H9 (cell line): ENCODE measurements around the gene PTMA. TPM values are rescaled to one million over a fixed set of nuclear protein-coding genes. Genes with fewer than 3 reads are reported as not detected.

Experiments
- DNase-seq: peaks from one replicate; pipeline ENCODE4 v3.0.0-alpha.2; 2017
- H2AFZ ChIP-seq: one replicate; pipeline ENCODE4 v1.6.1; 2013; ENCODE audit warnings: mild to moderate bottlenecking, low read length, control low read depth, moderate library complexity
- H2AK5ac ChIP-seq: 2 replicates; pipeline ENCODE4 v1.6.1; 2013; ENCODE audit warnings: low read length, control low read depth, mixed read lengths; ENCODE audit not compliant: insufficient read length
- H2BK120ac ChIP-seq: one replicate; pipeline ENCODE4 v1.6.1; 2013; ENCODE audit warnings: low read depth, mild to moderate bottlenecking, low read length, control low read depth, inconsistent platforms; ENCODE audit not compliant: poor library complexity, severe bottlenecking
- H2BK12ac ChIP-seq: 2 replicates; pipeline ENCODE4 v1.6.1; 2013; ENCODE audit warnings: low read length, control low read depth, mixed read lengths, low read depth; ENCODE audit not compliant: insufficient read length
- H2BK15ac ChIP-seq: 2 replicates; pipeline ENCODE4 v1.6.1; 2013; ENCODE audit warnings: low read depth, low read length, control low read depth
- H2BK20ac ChIP-seq: one replicate; pipeline ENCODE4 v1.6.1; 2013; ENCODE audit warnings: low read depth, mild to moderate bottlenecking, low read length, control low read depth, inconsistent platforms; ENCODE audit not compliant: poor library complexity, severe bottlenecking
- H2BK5ac ChIP-seq: 2 replicates; pipeline ENCODE4 v1.6.1; 2013; ENCODE audit warnings: low read length, control low read depth, mixed read lengths; ENCODE audit not compliant: insufficient read length
- H3K14ac ChIP-seq: 2 replicates; pipeline ENCODE4 v1.6.1; 2013; ENCODE audit warnings: low read length, control low read depth; ENCODE audit not compliant: insufficient read depth
- H3K18ac ChIP-seq: 2 replicates; pipeline ENCODE4 v1.6.1; 2013; ENCODE audit warnings: low read depth, mild to moderate bottlenecking, mixed read lengths, low read length, control low read depth; ENCODE audit not compliant: insufficient read length
- H3K23ac ChIP-seq: 2 replicates; pipeline ENCODE4 v1.6.1; 2013; ENCODE audit warnings: low read length, control low read depth, mixed read lengths, low read depth; ENCODE audit not compliant: insufficient read length
- H3K23me2 ChIP-seq: 2 replicates; pipeline ENCODE4 v1.6.1; 2013; ENCODE audit warnings: low read depth, mild to moderate bottlenecking, mixed read lengths, low read length, control low read depth; ENCODE audit not compliant: insufficient read length, poor library complexity, severe bottlenecking
- H3K27ac ChIP-seq: 2 replicates; pipeline ENCODE4 v1.5.1; 2013; ENCODE audit warnings: low read length, control low read depth, mixed read lengths, low read depth; ENCODE audit not compliant: insufficient read length
- H3K27me3 ChIP-seq: 2 replicates; pipeline ENCODE4 v1.6.1; 2013; ENCODE audit warnings: low read length, control low read depth, inconsistent platforms; ENCODE audit not compliant: insufficient read depth
- H3K4ac ChIP-seq: 2 replicates; pipeline ENCODE4 v1.6.1; 2013; ENCODE audit warnings: low read depth, mild to moderate bottlenecking, control low read depth, inconsistent platforms, low read length, moderate library complexity
- H3K4me1 ChIP-seq: 2 replicates; pipeline ENCODE4 v1.6.1; 2013; ENCODE audit warnings: low read length, control low read depth, inconsistent platforms; ENCODE audit not compliant: insufficient read depth
- H3K4me2 ChIP-seq: 2 replicates; pipeline ENCODE4 v1.6.1; 2013; ENCODE audit warnings: low read length, control low read depth, mixed read lengths; ENCODE audit not compliant: insufficient read length, insufficient read depth
- H3K56ac ChIP-seq: 2 replicates; pipeline ENCODE4 v1.6.1; 2013; ENCODE audit warnings: low read depth, mild to moderate bottlenecking, mixed read lengths, low read length, control low read depth; ENCODE audit not compliant: insufficient read length
- H3K79me1 ChIP-seq: 2 replicates; pipeline ENCODE4 v1.6.1; 2013; ENCODE audit warnings: low read depth, mild to moderate bottlenecking, moderate library complexity, low read length, control low read depth, inconsistent platforms; ENCODE audit not compliant: insufficient read depth, poor library complexity, severe bottlenecking
- H3K79me2 ChIP-seq: 2 replicates; pipeline ENCODE4 v1.6.1; 2013; ENCODE audit warnings: low read length, control low read depth, inconsistent platforms; ENCODE audit not compliant: insufficient read depth
- H3K9ac ChIP-seq: 2 replicates; pipeline ENCODE4 v1.6.1; 2013; ENCODE audit warnings: low read length, control low read depth, mixed read lengths; ENCODE audit not compliant: insufficient read length; ENCODE audit errors: extremely low read depth
- H3K9me3 ChIP-seq: one replicate; pipeline ENCODE4 v1.6.1; 2013; ENCODE audit warnings: low read depth, low read length, inconsistent platforms; ENCODE audit not compliant: control insufficient read depth
- H3T11ph ChIP-seq: one replicate; pipeline ENCODE4 v1.6.1; 2013; ENCODE audit warnings: mild to moderate bottlenecking, low read length, control low read depth, inconsistent platforms
- H4K20me1 ChIP-seq: one replicate; pipeline ENCODE4 v1.6.1; 2013; ENCODE audit not compliant: control insufficient read depth, insufficient read length, insufficient read depth
- H4K5ac ChIP-seq: 2 replicates; pipeline ENCODE4 v1.6.1; 2013; ENCODE audit warnings: low read depth, mild to moderate bottlenecking, mixed read lengths, low read length, control low read depth; ENCODE audit not compliant: insufficient read length
- H4K8ac ChIP-seq: replicated peaks from 2 replicates; pipeline ENCODE4 v1.6.1; 2013; ENCODE audit warnings: low read length, control low read depth, mixed read lengths, low read depth; ENCODE audit not compliant: insufficient read length
- H4K91ac ChIP-seq: 2 replicates; pipeline ENCODE4 v1.6.1; 2013; ENCODE audit warnings: low read depth, mild to moderate bottlenecking, moderate library complexity, mixed read lengths, low read length, control low read depth; ENCODE audit not compliant: insufficient read length
- H3K27ac Mint-ChIP-seq, 3 experiments: 2 replicates in 2 of 3; 3 replicates in 1 of 3; pipeline ENCODE4 v1.8.0; 2020 to 2021; ENCODE audit warnings: mixed read lengths in 3 of 3, mild to moderate bottlenecking in 1 of 3, moderate library complexity in 1 of 3
- H3K27me3 Mint-ChIP-seq: 2 replicates; pipeline ENCODE4 v1.8.0; 2021; ENCODE audit warnings: low read depth, mild to moderate bottlenecking, moderate library complexity, mixed read lengths
- H3K36me3 Mint-ChIP-seq, 3 experiments: 2 replicates in 2 of 3; 3 replicates in 1 of 3; pipeline ENCODE4 v1.8.0; 2020 to 2021; ENCODE audit warnings: low read depth in 3 of 3, mixed read lengths in 3 of 3; ENCODE audit not compliant: insufficient read depth in 1 of 3
- H3K4me1 Mint-ChIP-seq, 2 experiments: 2 replicates each; pipeline ENCODE4 v1.8.0; 2020; ENCODE audit warnings: mixed read lengths in 2 of 2
- H3K4me3 Mint-ChIP-seq, 2 experiments: 2 replicates in 1 of 2; 3 replicates in 1 of 2; pipeline ENCODE4 v1.8.0; 2020 to 2021; ENCODE audit warnings: mild to moderate bottlenecking in 2 of 2, mixed read lengths in 2 of 2, moderate library complexity in 1 of 2
- H3K9me3 Mint-ChIP-seq, 2 experiments: 2 replicates in 1 of 2; 3 replicates in 1 of 2; pipeline ENCODE4 v1.8.0; 2020; ENCODE audit warnings: mild to moderate bottlenecking in 2 of 2, mixed read lengths in 2 of 2, moderate library complexity in 1 of 2
- WGBS: extraction: QIAGEN DNeasy Blood & Tissue Kit; methylation state at CpG from one replicate; pipeline ENCODE4 v1.1.7; 2013; ENCODE audit warnings: missing lambda C conversion rate, low lambda C conversion rate, mixed read lengths; ENCODE audit not compliant: insufficient read length; ENCODE audit errors: extremely low coverage; 5-methylcytosine and 5-hydroxymethylcytosine counted together
- total RNA-seq: library from RNA; stranded (reverse); gene quantifications from 2 replicates; pipeline ENCODE4 v1.2.1, GENCODE V29; 2021
- TF ChIP-seq, protein P1 (sequence below): fragments of 200-600 bp; sonication (generic); conservative IDR thresholded peaks from 3 replicates; pipeline ENCODE4 v1.8.0; 2021; ENCODE audit warnings: antibody characterized with exemption, mild to moderate bottlenecking

PTMA gene
- total RNA-seq, 1 experiment from 2014 or later: 1,963 TPM

DNA sequence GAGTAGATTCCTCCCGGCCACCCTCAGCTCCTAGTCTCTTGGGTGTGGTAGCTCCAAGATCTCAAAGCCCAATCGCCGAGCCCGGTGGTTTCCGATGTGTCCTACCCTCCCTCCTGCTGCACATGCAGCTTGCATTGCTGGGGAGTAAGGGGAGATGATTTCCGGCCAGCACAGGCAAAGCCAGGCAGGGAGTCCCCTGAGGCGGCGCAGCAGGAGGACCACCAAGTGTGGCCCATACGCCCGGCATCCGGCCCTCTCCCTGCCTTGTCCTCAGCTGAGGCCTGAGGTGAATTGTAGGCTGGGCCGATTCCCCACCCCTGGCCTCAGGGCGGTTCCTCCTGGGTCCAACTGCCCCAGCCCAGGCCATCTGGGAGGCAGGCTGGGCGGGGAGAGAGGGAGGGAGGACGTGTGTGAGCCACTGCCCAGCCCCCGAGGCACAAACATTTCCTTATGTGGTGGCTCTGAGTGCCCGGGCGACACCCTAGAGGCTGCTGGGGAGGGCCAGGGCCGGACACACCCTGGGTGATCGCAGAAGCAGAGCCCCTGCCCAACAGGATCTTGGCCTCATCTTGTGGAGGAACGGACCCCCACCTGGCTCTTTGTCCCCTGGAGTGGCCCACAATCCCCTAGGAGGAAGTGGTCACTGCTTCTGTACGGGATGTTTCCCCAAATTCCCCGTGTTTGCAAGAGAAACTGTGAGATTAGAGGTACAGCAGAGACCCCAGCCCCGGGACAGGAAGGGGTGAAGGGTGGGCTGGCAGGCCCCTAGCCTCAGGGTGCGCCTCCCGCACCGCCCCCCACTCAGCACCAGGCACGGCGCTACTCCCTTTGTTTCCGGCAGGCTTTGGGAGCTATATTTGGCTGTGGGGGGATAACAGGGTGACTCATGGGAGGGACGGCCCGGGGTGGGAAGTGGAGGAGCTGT is 41.9 kb upstream of the PTMA start:
- no peak overlapping the region for H2BK5ac ChIP-seq
- peak overlapping the region; percentile 92 for H4K91ac ChIP-seq
- peaks cover 8% of the 10 kb centered on the region; the same call in 1 of the 2 replicates for H3K4me1 ChIP-seq
- H3K27me3 ChIP-seq: no peaks in the 10 kb centered on the region
- H2AK5ac ChIP-seq: no peak overlapping the region
- H2BK120ac ChIP-seq: peak overlapping the region; percentile 24
- peak overlapping the region; percentile 20 for H4K5ac ChIP-seq
- no peak overlapping the region for H4K8ac ChIP-seq
- peak overlapping the region; percentile 52 to 70 for H3K4me3 Mint-ChIP-seq
- WGBS: no CpG with 5 or more reads among the region's 32 CpGs
- H3K9me3 Mint-ChIP-seq: peaks cover 0 to 3% of the 10 kb centered on the region in 2 experiments; a peak in 2 of 5 replicates
- peak; percentile 97 for DNase-seq
- H2BK12ac ChIP-seq: peak overlapping the region; percentile 57
- peak overlapping the region; percentile 58 for H3K9ac ChIP-seq
- peak overlapping the region; percentile 91 for H3K18ac ChIP-seq
- no peak overlapping the region for H3K56ac ChIP-seq
- H4K20me1 ChIP-seq: no peaks in the 10 kb centered on the region
- no peak overlapping the region for H2BK15ac ChIP-seq
- H3K27ac Mint-ChIP-seq: peak overlapping the region; percentile 91 to 98 (median 97)
- no peaks in the 10 kb centered on the region for H3K9me3 ChIP-seq
- H3K23ac ChIP-seq: no peak overlapping the region
- H3T11ph ChIP-seq: no peak overlapping the region
- H3K23me2 ChIP-seq: peaks cover 3% of the 10 kb centered on the region
- H3K27me3 Mint-ChIP-seq: peaks cover 2% of the 10 kb centered on the region
- H3K79me1 ChIP-seq: no peaks in the 10 kb centered on the region
- peak overlapping the region; percentile 43 for H3K4me2 ChIP-seq
- peaks cover 0 to 3% (median 0%) of the 10 kb centered on the region in 3 experiments; a peak in 2 of 7 replicates for H3K36me3 Mint-ChIP-seq
- H3K14ac ChIP-seq: peak overlapping the region; percentile 91
- H3K4ac ChIP-seq: peak overlapping the region; percentile 7; the same call in 1 of the 2 replicates
- H2AFZ ChIP-seq: no peak overlapping the region
- no peaks in the 10 kb centered on the region for H3K79me2 ChIP-seq
- no peak overlapping the region for H2BK20ac ChIP-seq
- TF ChIP-seq, protein P1, sequence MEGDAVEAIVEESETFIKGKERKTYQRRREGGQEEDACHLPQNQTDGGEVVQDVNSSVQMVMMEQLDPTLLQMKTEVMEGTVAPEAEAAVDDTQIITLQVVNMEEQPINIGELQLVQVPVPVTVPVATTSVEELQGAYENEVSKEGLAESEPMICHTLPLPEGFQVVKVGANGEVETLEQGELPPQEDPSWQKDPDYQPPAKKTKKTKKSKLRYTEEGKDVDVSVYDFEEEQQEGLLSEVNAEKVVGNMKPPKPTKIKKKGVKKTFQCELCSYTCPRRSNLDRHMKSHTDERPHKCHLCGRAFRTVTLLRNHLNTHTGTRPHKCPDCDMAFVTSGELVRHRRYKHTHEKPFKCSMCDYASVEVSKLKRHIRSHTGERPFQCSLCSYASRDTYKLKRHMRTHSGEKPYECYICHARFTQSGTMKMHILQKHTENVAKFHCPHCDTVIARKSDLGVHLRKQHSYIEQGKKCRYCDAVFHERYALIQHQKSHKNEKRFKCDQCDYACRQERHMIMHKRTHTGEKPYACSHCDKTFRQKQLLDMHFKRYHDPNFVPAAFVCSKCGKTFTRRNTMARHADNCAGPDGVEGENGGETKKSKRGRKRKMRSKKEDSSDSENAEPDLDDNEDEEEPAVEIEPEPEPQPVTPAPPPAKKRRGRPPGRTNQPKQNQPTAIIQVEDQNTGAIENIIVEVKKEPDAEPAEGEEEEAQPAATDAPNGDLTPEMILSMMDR: no peak
- H3K27ac ChIP-seq: peak overlapping the region; percentile 85
- peaks cover 28 to 44% of the 10 kb centered on the region in 2 experiments for H3K4me1 Mint-ChIP-seq
